Activated CD4-positive, alpha-beta T cell treated with anti-CD3 and anti-CD28 coated beads, Interleukin-2, amount 50 U/mL, for 1 hour (primary cell): ENCODE measurements around the gene NMNAT2.

Source experiments
- DNase-seq: peaks from one replicate; pipeline ENCODE4 v3.0.0-alpha.2; 2020

The NMNAT2 gene

DNA sequence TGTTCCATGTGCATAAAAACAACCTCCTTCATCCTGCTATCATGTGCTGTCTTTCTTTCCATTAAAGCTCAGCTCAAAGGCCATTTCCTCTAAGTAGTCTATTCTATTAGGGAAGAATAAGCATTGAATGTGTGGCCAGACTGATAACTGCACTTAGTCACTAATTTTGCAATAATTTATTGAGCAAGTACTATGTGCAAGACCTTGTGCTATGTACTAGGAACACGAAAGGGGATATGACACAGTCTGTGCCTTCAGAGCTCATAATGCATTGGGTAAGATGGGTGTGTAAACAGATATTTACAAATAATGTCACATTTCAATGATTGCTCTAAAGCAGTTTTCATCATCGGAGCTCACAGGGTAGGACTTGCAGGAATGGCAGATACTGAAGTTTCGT is 54.2 kb downstream of the NMNAT2 start:
- DNase-seq = no peak

GRCh38 chr1:183361081-183361480 is 57.1 kb downstream of the NMNAT2 start:
- no peak for DNase-seq

- no peak for DNase-seq
Observed at GRCh38 chr1:183360473-183360872, 57.7 kb downstream of the NMNAT2 start.

GRCh38 chr1:183356534-183357182 is 61.5 kb downstream of the NMNAT2 start:
- no peak for DNase-seq

- DNase-seq = no peak
Observed at GRCh38 chr1:183355797-183356196, 62.4 kb downstream of the NMNAT2 start.

DNA sequence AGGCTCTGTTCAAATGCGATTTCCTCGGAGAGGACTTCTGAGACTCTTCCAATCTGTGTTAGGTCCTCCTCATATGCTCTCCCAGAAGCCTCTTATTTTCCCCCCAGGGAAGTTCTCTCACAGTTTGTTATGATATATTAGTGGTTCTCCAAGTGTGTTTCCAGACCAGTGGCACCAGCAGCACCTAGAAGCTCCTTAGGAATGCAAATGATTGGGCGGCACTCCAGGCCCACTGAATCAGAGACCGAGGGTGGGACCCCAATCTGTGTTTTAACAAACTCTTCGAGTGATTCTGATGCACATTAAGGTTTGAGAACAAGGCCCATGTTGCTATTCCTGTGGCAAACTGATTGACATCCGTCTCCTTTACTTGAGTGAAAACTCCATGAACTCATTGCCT is 63.0 kb downstream of the NMNAT2 start:
- no peak for DNase-seq

GRCh38 chr1:183353597-183353996 is 64.6 kb downstream of the NMNAT2 start:
- DNase-seq = no peak

DNA sequence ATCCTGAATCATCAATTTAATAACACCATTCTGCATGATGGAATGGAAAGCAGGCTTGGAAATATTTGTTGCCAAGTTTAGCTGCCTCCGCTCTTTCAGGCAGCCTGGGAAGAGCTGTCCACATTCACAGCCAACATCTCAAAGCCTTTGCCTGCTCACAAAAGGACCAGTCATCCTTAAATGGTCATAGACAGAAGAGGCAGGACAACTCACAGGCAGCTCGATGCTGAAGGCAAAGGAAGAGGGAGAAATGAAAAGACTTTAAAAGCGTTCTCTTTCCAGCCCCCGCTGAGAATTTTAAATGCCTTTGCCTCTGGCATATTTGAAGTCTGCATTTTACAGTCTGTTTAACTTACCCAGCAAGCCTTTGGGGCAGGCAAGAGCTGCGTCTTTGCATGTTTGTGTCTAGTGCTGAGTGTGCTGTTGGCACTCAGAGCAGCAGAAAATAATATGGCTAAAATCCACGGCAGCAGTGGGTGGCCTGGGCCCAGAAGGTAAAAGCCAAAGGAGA is 68.9 kb downstream of the NMNAT2 start:
- no peak for DNase-seq

- DNase-seq = no peak
Observed at GRCh38 chr1:183346276-183346732, 71.9 kb downstream of the NMNAT2 start.

DNA sequence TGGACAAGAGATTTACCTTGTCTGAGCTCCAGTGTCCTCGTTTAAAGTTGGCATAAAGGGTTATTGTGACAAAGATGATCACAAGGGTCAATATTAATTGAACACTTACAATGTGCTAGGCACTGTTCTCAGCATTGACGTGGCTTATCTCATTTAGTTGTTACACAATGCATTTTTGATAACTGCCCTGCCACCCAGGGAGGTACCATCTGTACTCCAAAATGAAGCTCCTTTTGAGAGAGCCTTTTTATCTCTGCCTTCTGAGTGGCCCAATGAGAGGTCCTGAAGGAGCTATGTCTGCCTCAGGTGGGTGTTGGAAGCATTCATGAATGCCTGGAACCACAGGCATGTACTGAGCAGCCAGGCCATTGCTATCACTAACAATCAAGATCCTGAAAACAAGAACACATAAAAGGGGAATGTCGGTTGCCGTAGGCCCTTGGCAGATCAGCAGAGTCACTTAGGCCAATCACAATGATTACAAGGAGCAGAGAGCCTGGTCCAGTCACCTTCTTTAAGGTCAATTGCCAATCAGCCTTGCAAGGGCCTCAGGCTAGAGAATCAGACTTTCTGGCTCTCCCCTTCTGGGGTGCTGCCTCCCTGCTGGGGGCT is 78.5 kb downstream of the NMNAT2 start:
- DNase-seq = no peak

DNA sequence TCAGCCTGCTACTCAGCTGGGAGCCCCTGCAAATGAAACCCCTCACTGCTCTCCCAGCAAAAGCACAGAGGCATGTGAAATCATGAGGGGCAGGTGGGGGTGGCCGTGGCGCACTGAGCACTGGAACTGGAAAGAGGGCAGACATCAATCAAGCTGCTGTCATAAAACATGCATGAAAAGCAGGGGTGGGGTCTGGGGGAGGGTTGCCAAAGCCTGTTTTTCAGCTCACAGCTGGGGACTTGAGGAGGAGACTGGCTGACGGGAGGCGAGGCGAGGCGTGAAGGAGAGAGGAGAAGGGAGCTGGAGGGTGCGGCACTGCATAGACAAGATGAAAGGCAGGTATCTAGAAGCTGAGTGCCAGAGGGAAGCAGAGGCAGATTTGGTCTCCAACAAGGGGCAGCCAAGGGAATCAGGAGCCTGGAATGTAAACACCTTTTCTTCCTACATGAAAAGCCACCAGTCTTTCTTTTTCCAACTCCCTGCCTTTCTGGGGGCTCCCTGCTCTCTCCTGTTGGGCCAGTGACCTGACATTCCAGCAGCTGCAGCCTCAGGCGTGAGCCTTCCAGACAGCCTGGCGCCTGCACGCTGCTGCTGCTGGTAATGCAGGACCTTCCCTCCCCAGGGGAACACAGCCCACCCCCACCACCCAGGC is 87.0 kb downstream of the NMNAT2 start:
- no peak for DNase-seq

DNA sequence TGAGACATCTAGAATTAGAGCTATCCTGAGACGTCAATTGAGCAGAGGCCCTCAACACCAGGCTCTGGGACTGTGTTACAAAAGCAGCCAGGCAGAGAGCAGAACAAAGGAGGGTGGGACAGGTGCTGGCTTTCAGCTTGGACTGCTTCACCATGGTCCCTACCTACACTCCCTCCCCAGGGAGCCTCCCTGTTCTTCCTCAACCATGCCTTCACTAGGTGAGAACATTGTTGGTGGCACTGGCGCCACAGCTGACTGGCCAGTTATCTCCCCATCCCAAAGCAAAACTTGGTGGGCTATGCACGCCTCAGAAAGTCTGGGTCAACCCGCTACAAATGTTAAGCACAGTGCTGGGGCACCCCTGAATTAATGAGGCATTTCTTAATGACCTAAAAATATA is 87.8 kb downstream of the NMNAT2 start:
- no peak for DNase-seq

DNA sequence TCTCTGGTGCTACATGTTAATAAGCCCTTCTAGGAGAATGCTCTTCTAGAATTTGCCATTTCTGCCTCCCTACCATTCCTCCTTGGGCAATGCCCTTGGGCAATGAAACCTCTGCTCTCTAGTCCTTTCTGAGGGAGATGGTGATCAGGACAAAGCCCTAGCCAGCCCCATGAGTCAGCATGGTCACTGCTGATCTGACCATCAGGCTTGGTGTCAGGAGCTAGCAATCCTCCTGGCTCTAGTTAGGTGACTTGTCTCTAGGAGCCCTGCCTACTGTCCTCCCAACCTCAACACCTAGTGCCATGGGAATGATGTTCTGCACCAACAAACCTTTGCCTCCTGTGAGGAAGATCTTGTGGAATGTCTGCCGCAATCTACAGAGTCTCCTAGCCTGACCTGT is 89.8 kb downstream of the NMNAT2 start:
- no peak for DNase-seq

- no peak for DNase-seq
Observed at GRCh38 chr1:183327434-183328290, 90.5 kb downstream of the NMNAT2 start.

- no peak for DNase-seq
Observed at GRCh38 chr1:183323849-183324683, 94.1 kb downstream of the NMNAT2 start.

- DNase-seq = no peak
Observed at GRCh38 chr1:183319606-183320005, 98.6 kb downstream of the NMNAT2 start.

GRCh38 chr1:183319051-183319450 is 99.1 kb downstream of the NMNAT2 start:
- DNase-seq = no peak

DNA sequence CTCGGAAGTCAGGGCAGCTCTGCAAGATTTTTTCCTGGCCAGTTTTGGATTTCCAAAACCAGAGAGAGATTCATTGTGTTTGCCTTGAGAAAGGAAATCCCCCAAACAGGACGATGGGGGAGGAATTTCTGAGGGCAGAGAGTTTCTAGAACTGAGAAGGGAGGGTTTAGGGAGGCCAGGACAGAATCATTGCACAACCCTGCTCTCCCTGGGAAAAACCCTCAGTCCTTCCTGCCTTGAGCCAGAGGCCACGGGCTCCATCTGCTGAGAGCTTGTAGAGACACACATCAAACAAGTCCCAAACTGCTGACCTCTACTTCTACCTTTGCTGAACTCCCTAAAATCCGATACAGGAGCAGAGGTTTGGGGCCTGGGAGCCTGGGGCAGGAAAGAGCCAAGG is 99.7 kb downstream of the NMNAT2 start:
- no peak for DNase-seq

DNA sequence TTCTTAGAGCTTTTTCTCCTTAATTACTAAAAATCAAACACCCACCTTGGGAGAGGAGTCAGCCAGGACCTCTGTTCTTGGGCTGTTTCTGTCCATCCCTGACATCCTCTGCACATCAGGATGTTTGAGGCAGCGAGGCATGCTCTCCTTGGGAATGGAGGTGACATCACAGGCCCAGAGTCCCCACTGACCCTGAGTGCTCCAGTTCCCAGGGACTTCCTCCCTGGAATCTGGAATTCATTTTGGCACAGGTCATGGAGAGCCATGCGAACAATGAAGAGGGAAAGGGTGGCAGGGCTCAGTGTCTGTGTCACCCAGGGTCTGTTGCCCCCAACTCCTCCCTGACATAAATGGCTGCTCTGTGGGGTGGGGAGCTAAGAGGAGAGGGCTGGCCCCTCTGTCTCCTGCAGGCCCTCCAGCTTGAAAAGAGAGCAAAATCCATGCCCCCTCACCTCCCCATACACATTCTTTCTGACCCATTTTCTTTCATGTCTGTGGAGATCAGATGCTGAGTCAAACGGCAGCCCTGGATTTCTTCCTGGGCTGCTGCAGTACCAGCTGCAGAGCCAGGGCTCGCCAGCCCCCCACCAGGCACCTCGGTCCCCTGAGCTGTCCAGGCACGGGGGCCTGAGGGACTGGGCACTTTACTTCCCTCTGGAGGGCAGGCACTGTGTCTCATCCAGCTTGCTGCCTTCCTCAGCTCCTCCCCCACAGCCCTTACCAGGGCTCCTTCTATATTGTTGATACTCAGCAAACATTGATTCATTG is 102.0 kb downstream of the NMNAT2 start:
- no peak for DNase-seq

DNA sequence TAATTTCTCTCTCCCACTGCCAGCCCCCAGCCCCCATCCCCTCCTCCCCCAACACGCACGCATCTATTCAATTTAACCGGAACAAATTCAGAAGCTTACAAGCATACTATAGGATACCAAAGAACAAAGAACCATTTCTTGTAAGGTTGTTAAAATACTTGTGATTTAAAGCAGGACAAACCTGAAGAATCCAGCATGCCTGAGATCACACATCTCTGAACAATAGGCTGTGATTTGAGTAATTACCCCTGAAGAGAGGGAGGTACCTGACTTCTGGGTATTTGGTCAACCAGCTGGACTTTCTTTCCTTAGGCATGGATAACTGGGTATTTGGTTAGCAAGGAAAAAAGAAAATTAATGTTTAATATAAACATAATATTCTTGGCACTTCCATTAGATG is 105.1 kb downstream of the NMNAT2 start:
- DNase-seq = no peak

GRCh38 chr1:183310753-183311479 is 107.3 kb downstream of the NMNAT2 start:
- no peak for DNase-seq
